Measurements from ENCODE around the gene BZW2. TPM values are rescaled to one million over a fixed set of nuclear protein-coding genes. Genes with fewer than 3 reads are reported as not detected.

Gene BZW2
- total and polyA plus RNA-seq, 2 of the 13 experiments (the other 11 are each of a cell fraction or from before 2014, with no cell fraction given) = 21.8 to 95.2 TPM

GRCh38 chr7:16619979-16620408, 26.0 kb upstream of the BZW2 start:
- H3K27me3 ChIP-seq (ENCODE audit: control insufficient read depth in 1 of 2, insufficient read depth in 2 of 2, low read length in 2 of 2) = no peaks in the 10 kb centered on the region
- FAIRE-seq (no peak), ATAC-seq (no peak), DNase-seq (ENCODE audit: low spot score) (no peak)
- peaks cover 3 to 31% of the 10 kb centered on the region in 2 experiments; a peak in 4 of 5 replicates for H3K36me3 ChIP-seq (replicated peaks in 1 of 2; ENCODE audit: control insufficient read depth in 1 of 2, insufficient read depth in 2 of 2, low read length in 2 of 2)
- 96% methylated on average over 2 of the region's 2 CpGs for WGBS (ENCODE audit: low lambda C conversion rate)
- H3K79me2 ChIP-seq (ENCODE audit: insufficient read depth, low read length) = no peaks in the 10 kb centered on the region
- H3K4me3 ChIP-seq (replicated peaks in 1 of 3; ENCODE audit: insufficient read depth in 1 of 3, low read depth in 2 of 3, low read length in 3 of 3) = no peak overlapping the region
- no peak overlapping the region for H3K9ac ChIP-seq (ENCODE audit: insufficient read depth, low read depth, low read length)
- in situ Hi-C loops (cut with HindIII; ENCODE audit: extremely low pct_ligation_motif_present, low pct_unique_long_range_greater_than_20kb) (no loop called here), intact Hi-C loops (cut with micrococcal nuclease; ENCODE audit: unreplicated experiment) (no loop called here)
- H3K27ac ChIP-seq (ENCODE audit: extremely low read length, insufficient read depth, low read length) = no peak overlapping the region
- no peaks in the 10 kb centered on the region for H3K9me3 ChIP-seq (ENCODE audit: low read length)
- no peaks in the 10 kb centered on the region for H3K4me1 ChIP-seq (ENCODE audit: insufficient read depth, low read length)
- H3K4me2 ChIP-seq (ENCODE audit: low read depth, low read length) = no peak overlapping the region
- ChIA-PET CTCF (ENCODE audit: low intra/inter-chr PET ratio, low total read pairs) (no interaction called here), POLR2A (no interaction called here)
- no peak overlapping the region for H2AFZ ChIP-seq (ENCODE audit: low read length)
- BruUV-seq (replicated peaks) = no TSS peak
- H4K20me1 ChIP-seq (ENCODE audit: insufficient read depth, low read length) = no peaks in the 10 kb centered on the region
- TF ChIP-seq ZNF160 (CRISPR knock-in tag; IDR thresholded peaks at IDR 0.05) (no peak), NR2F6 (IDR thresholded peaks at IDR 0.05) (no peak), NR2F6 (CRISPR knock-in tag; IDR thresholded peaks at IDR 0.05) (no peak), SIX1 (CRISPR knock-in tag; IDR thresholded peaks at IDR 0.05; ENCODE audit: borderline replicate concordance) (no peak), ZNF713 (CRISPR knock-in tag; IDR thresholded peaks at IDR 0.05) (no peak), ZNF292 (CRISPR knock-in tag; IDR thresholded peaks at IDR 0.05; ENCODE audit: borderline replicate concordance, low read depth) (no peak), ZNF280D (CRISPR knock-in tag; IDR thresholded peaks at IDR 0.05) (no peak), TBX3 (IDR thresholded peaks at IDR 0.05; ENCODE audit: borderline replicate concordance) (no peak), ZNF263 (CRISPR knock-in tag; IDR thresholded peaks at IDR 0.05) (no peak), HIC2 (CRISPR knock-in tag; IDR thresholded peaks at IDR 0.05; ENCODE audit: low read depth) (no peak), AGO1 (IDR thresholded peaks at IDR 0.05; ENCODE audit: low read depth, low read length, poor library complexity, severe bottlenecking) (no peak), MIXL1 (CRISPR knock-in tag; IDR thresholded peaks at IDR 0.05) (no peak), MED13 (CRISPR knock-in tag; IDR thresholded peaks at IDR 0.05) (no peak)
